Panc1 (cell line): ENCODE measurements around the gene PPL. TPM values are rescaled to one million over a fixed set of nuclear protein-coding genes. Genes with fewer than 3 reads are reported as not detected.

Experiments used
- ATAC-seq: fragments of 200-7000 bp; cut with Tn5 transposase; 2 replicates; pipeline ENCODE4 v1.9.1; 2020; ENCODE audit warnings: mild to moderate bottlenecking, moderate library complexity
- BruUV-seq: library from RNA; stranded (reverse); fragments of 400-500 nt; replicated peaks from 2 replicates; lab custom pipeline; 2021; lab: Mats Ljungman, UMichigan
- CTCF ChIA-PET: fragments of 300-600 bp; sonication (Branson Sonifier 250); formaldehyde crosslinking; loops from one replicate; lab custom pipeline; 2022; ENCODE audit warnings: antibody characterized with exemption; lab: Charles Lee
- POLR2A ChIA-PET: fragments of 300-600 bp; sonication (Branson Sonifier 250); formaldehyde crosslinking; loops from one replicate; lab custom pipeline; 2022; ENCODE audit warnings: antibody characterized with exemption; lab: Charles Lee
- DNase-seq: peaks from one replicate; pipeline ENCODE4 v3.0.0-alpha.2; 2010; ENCODE audit warnings: low read depth, low spot score
- H3K27ac ChIP-seq: 2 replicates; pipeline ENCODE4 v1.5.1; 2011; ENCODE audit warnings: mild to moderate bottlenecking, low read length, inconsistent platforms
- H3K27me3 ChIP-seq: fragments of 200-500 bp; sonication (Bioruptor generic); 2 replicates; pipeline ENCODE4 v1.6.0; 2014; ENCODE audit warnings: low read length, inconsistent platforms; ENCODE audit not compliant: control insufficient read depth, insufficient read depth
- H3K36me3 ChIP-seq: fragments of 200-500 bp; sonication (Bioruptor generic); 2 replicates; pipeline ENCODE4 v1.5.1; 2014; ENCODE audit warnings: inconsistent platforms, mild to moderate bottlenecking, low read length, moderate library complexity; ENCODE audit not compliant: control insufficient read depth, insufficient read depth
- H3K4me1 ChIP-seq: 2 replicates; pipeline ENCODE4 v1.5.1; 2011; ENCODE audit warnings: inconsistent platforms, mild to moderate bottlenecking, low read length, moderate library complexity; ENCODE audit not compliant: control insufficient read depth, insufficient read depth
- H3K4me3 ChIP-seq, 2 experiments: 2 replicates each; pipeline ENCODE4 v1.5.1; 2011 to 2012; ENCODE audit warnings: low read depth in 2 of 2, low read length in 2 of 2, mild to moderate bottlenecking in 2 of 2, inconsistent platforms in 1 of 2, moderate library complexity in 1 of 2
- H3K9me3 ChIP-seq: fragments of 200-500 bp; sonication (Bioruptor generic); 2 replicates; pipeline ENCODE4 v1.5.1; 2014; ENCODE audit warnings: low read depth, mild to moderate bottlenecking, inconsistent platforms, low read length, moderate library complexity; ENCODE audit not compliant: control insufficient read depth, insufficient read depth
- POLR2AphosphoS5 ChIP-seq: IDR thresholded peaks from 2 replicates; pipeline ENCODE4 v1.6.1; 2012; ENCODE audit warnings: mild to moderate bottlenecking, low read depth, low read length, moderate library complexity
- REST ChIP-seq, 2 experiments: IDR thresholded peaks; 2 replicates each; pipeline ENCODE4 v1.6.1; 2011 to 2012; ENCODE audit warnings: low read depth in 2 of 2, control low read depth in 1 of 2, low read length in 1 of 2, mild to moderate bottlenecking in 1 of 2, moderate library complexity in 1 of 2; ENCODE audit not compliant: insufficient read depth in 1 of 2
- SIN3A ChIP-seq: IDR thresholded peaks from 2 replicates; pipeline ENCODE4 v1.6.1; 2012; ENCODE audit warnings: low read depth, mild to moderate bottlenecking, low read length, moderate library complexity, borderline replicate concordance; ENCODE audit not compliant: insufficient read depth
- TCF7L2 ChIP-seq: IDR thresholded peaks from 2 replicates; pipeline ENCODE4 v1.6.1; 2011; ENCODE audit warnings: mild to moderate bottlenecking, low read depth, low read length, inconsistent platforms
- in situ Hi-C: cut with HindIII; loops from 2 replicates; pipeline ENCODE4 v1.10.0; 2016; ENCODE audit warnings: low sequenced_read_pairs, low pct_unique_long_range_greater_than_20kb
- intact Hi-C: fragments of 100-400 bp; cut with micrococcal nuclease; formaldehyde crosslinking; loops from one replicate; pipeline ENCODE4 v1.10.0; 2022; ENCODE audit not compliant: unreplicated experiment
- total RNA-seq: library from RNA; stranded (reverse); gene quantifications from one replicate; pipeline ENCODE4 v1.2.1, GENCODE V29; 2021; ENCODE audit not compliant: unreplicated experiment
- TF ChIP-seq, protein P1 (sequence below): fragments of 450-650 bp; IDR thresholded peaks from 2 replicates; pipeline ENCODE4 v1.5.1; 2017; ENCODE audit warnings: mild to moderate bottlenecking

The PPL gene
- total RNA-seq, 1 experiment from 2014 or later: 89.4 TPM

DNA sequence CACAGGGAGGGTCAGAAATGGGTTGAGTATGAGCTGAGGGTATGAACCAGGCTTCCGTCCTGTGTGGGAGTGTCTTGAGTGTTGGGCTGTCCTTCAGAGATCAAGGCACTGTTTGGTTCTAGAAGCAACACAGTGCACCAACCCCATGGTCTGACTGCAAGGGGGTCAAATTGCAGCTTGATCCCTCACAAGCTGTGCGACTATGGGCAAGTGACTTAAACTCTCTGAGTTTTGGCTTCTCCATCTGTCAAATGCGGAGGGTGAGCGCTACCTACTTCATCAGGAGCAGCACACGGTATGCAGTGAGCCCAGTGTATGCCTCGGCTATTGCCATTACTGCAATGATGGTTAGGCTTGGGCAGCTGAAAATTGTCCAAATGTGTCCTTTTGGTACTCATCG is 42.2 kb upstream of the PPL start:
- in situ Hi-C loops: no loop called here
- H3K9me3 ChIP-seq: no peaks in the 10 kb centered on the region
- DNase-seq (no peak), ATAC-seq (no peak)
- no TSS peak for BruUV-seq
- TF ChIP-seq TCF7L2: no peak
- TF ChIP-seq, protein P1, sequence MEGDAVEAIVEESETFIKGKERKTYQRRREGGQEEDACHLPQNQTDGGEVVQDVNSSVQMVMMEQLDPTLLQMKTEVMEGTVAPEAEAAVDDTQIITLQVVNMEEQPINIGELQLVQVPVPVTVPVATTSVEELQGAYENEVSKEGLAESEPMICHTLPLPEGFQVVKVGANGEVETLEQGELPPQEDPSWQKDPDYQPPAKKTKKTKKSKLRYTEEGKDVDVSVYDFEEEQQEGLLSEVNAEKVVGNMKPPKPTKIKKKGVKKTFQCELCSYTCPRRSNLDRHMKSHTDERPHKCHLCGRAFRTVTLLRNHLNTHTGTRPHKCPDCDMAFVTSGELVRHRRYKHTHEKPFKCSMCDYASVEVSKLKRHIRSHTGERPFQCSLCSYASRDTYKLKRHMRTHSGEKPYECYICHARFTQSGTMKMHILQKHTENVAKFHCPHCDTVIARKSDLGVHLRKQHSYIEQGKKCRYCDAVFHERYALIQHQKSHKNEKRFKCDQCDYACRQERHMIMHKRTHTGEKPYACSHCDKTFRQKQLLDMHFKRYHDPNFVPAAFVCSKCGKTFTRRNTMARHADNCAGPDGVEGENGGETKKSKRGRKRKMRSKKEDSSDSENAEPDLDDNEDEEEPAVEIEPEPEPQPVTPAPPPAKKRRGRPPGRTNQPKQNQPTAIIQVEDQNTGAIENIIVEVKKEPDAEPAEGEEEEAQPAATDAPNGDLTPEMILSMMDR: no peak
- TF ChIP-seq POLR2AphosphoS5: no peak
- no peak for TF ChIP-seq SIN3A
- TF ChIP-seq REST (IDR thresholded peaks at IDR 0.05; ENCODE audit: insufficient read depth in 1 of 2, low read depth in 2 of 2, low read length in 1 of 2): no peak
- no peaks in the 10 kb centered on the region for H3K27me3 ChIP-seq
- ChIA-PET POLR2A (no interaction called here), CTCF (no interaction called here)
- H3K36me3 ChIP-seq: no peaks in the 10 kb centered on the region
- intact Hi-C loops: no loop called here
- no peak overlapping the region for H3K27ac ChIP-seq
- no peak overlapping the region for H3K4me3 ChIP-seq
- H3K4me1 ChIP-seq: no peaks in the 10 kb centered on the region; the same call in 1 of the 2 replicates

DNA sequence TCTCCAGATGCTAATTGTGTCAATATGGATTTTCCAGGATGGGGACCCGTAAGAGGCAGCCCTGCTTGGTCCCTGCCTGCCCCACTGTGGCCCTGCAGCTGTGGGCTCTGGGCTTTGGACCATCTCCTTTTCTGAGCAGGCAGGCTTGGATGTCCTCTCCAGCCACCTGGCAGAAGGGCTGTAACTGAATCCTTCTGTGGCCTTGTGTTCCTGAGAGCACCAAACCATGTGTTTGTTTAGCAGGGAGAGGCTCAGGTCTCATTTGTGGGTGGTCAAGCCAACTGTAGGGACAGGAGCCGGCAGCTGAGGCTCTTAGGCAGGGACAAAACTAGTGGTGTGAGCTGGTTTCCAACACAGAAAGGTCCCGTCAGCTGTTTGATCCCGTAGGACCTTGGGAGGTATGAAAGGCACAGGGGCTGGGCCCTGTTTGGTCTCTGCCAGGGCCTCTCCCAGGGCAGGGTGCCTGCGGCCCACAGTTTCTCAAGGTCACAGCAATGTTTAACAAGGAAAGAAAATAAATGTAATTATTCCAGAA is 39.7 kb upstream of the PPL start:
- ChIA-PET CTCF (interaction anchor here (0.6 kb wide), 1 partner anchor 21 kb away, joined by 8 read pairs; no protein-coding TSS in a partner anchor), POLR2A (no interaction called here)
- in situ Hi-C loops (no loop called here), intact Hi-C loops (no loop called here)
- Histone ChIP-seq H3K36me3 (no peaks in the 10 kb centered on the region), H3K4me3 (no peak overlapping the region), H3K27ac (no peak overlapping the region), H3K9me3 (no peaks in the 10 kb centered on the region), H3K27me3 (peaks cover 2% of the 10 kb centered on the region; the same call in 1 of the 2 replicates), H3K4me1 (no peaks in the 10 kb centered on the region)
- TF ChIP-seq SIN3A: no peak
- no peak for TF ChIP-seq POLR2AphosphoS5
- no peak for TF ChIP-seq REST (IDR thresholded peaks at IDR 0.05; ENCODE audit: insufficient read depth in 1 of 2, low read depth in 2 of 2, low read length in 1 of 2)
- no peak for TF ChIP-seq TCF7L2
- TF ChIP-seq, protein P1: no peak
- BruUV-seq: no TSS peak
- no peak for DNase-seq
- no peak for ATAC-seq
